ENCODE measurements around the gene MARCHF6. TPM values are rescaled to one million over a fixed set of nuclear protein-coding genes. Genes with fewer than 3 reads are reported as not detected.
A peak's percentile ranks its signal among the peaks of the same experiment; 100 is the strongest.

The MARCHF6 gene
- total and polyA plus RNA-seq, 3 donors from 2014 or later = 120 to 153 (median 136) TPM

- Histone ChIP-seq H3K4me3 (no peak overlapping the region), H3K27ac (peak overlapping the region in 1 of 2 donors; percentile 44), H3K36me3 (ENCODE audit: low read depth, missing control alignments) (no peaks in the 10 kb centered on the region), H3K4me1 (no peaks in the 10 kb centered on the region), H3K9me3 (no peaks in the 10 kb centered on the region), H3K27me3 (no peaks in the 10 kb centered on the region)
- intact Hi-C loops (cut with DNase I; ENCODE audit: low total_unique reads) = no loop called here
- DNase-seq = no peak
- TF ChIP-seq POLR2A (IDR thresholded peaks at IDR 0.05) (no peak), CTCF (IDR thresholded peaks at IDR 0.05) (no peak)
- 67 to 75% methylated on average over 2 of the region's 2 CpGs for WGBS, 2 donors
Measured at GRCh38 chr5:10400411-10400810, 46.9 kb downstream of the MARCHF6 start.

GRCh38 chr5:10400831-10401230, 47.3 kb downstream of the MARCHF6 start:
- TF ChIP-seq CTCF (IDR thresholded peaks at IDR 0.05) = no peak
- TF ChIP-seq POLR2A (IDR thresholded peaks at IDR 0.05) = no peak
- H3K27ac ChIP-seq = peak overlapping the region in 1 of 2 donors; percentile 44
- no peaks in the 10 kb centered on the region for H3K4me1 ChIP-seq
- intact Hi-C loops (cut with DNase I; ENCODE audit: low total_unique reads) = no loop called here
- no peaks in the 10 kb centered on the region for H3K36me3 ChIP-seq (ENCODE audit: low read depth, missing control alignments)
- no peaks in the 10 kb centered on the region for H3K9me3 ChIP-seq
- H3K27me3 ChIP-seq = no peaks in the 10 kb centered on the region
- DNase-seq = no peak
- no peak overlapping the region for H3K4me3 ChIP-seq
- 41 to 47% methylated on average over 3 of the region's 3 CpGs for WGBS, 2 donors

- no peaks in the 10 kb centered on the region for H3K36me3 ChIP-seq (ENCODE audit: low read depth, missing control alignments)
- DNase-seq = no peak
- WGBS, 2 donors = 73 to 92% methylated on average over 1 of the region's 1 CpG
- no peak overlapping the region for H3K27ac ChIP-seq
- H3K4me3 ChIP-seq = no peak overlapping the region
- H3K4me1 ChIP-seq = no peaks in the 10 kb centered on the region
- H3K9me3 ChIP-seq = no peaks in the 10 kb centered on the region
- intact Hi-C loops (cut with DNase I; ENCODE audit: low total_unique reads) = no loop called here
- no peaks in the 10 kb centered on the region for H3K27me3 ChIP-seq
- TF ChIP-seq CTCF (IDR thresholded peaks at IDR 0.05) (no peak), POLR2A (IDR thresholded peaks at IDR 0.05) (no peak)
Measured at GRCh38 chr5:10401498-10401897, 48.0 kb downstream of the MARCHF6 start.

Small RNA genes lying within 50 kb of the gene (small RNA-seq; reads per million reads assigned to genes)
- gene RF00019 = 0 reads per million in 2 donors

Other genes with a start within 250 kb of the MARCHF6 start
- gene ATPSCKMT, start 103.8 kb upstream of the MARCHF6 start, total RNA-seq = 10 to 100 TPM; 15.7 to 20.1 TPM
- 10.5 TPM for gene ATPSCKMT, start 103.8 kb upstream of the MARCHF6 start, polyA plus RNA-seq (ENCODE audit: insufficient read depth, low read depth, low replicate concordance)
- 100 to 1,000 TPM; 155 to 189 TPM for gene CCT5, start 103.4 kb upstream of the MARCHF6 start, total RNA-seq
- gene CCT5, start 103.4 kb upstream of the MARCHF6 start, polyA plus RNA-seq (ENCODE audit: insufficient read depth, low read depth, low replicate concordance) = 299 TPM
- gene CMBL, start 45.8 kb upstream of the MARCHF6 start, total RNA-seq = 1 to 10 TPM; 4.3 to 7.2 TPM
- 16.1 TPM for gene CMBL, start 45.8 kb upstream of the MARCHF6 start, polyA plus RNA-seq (ENCODE audit: insufficient read depth, low read depth, low replicate concordance)
- gene ROPN1L, start 88.2 kb downstream of the MARCHF6 start, total RNA-seq = 100 to 1,000 TPM; 199 to 333 TPM
- gene ROPN1L, start 88.2 kb downstream of the MARCHF6 start, polyA plus RNA-seq (ENCODE audit: insufficient read depth, low read depth, low replicate concordance) = 538 TPM
- 1 to 10 TPM; 5.6 to 5.8 TPM for gene ANKRD33B, start 210.4 kb downstream of the MARCHF6 start, total RNA-seq
- 3.7 TPM for gene ANKRD33B, start 210.4 kb downstream of the MARCHF6 start, polyA plus RNA-seq (ENCODE audit: insufficient read depth, low read depth, low replicate concordance)